Esophagus mucosa (tissue), 1 donor: ENCODE measurements around the gene STX4. TPM values are rescaled to one million over a fixed set of nuclear protein-coding genes. Genes with fewer than 3 reads are reported as not detected.

Experiments
- ATAC-seq: fragments of 200-7000 bp; cut with Tn5 transposase; one replicate; pipeline ENCODE4 v1.9.1; 2020
- total RNA-seq: library from RNA; stranded (reverse); gene quantifications from one replicate; pipeline ENCODE4 v1.2.4, GENCODE V29; 2023
- donor health status: DM: yes; HTN: yes; CAD: no.

Gene STX4
- total RNA-seq, 1 donor from 2014 or later, result 42.8 TPM

DNA sequence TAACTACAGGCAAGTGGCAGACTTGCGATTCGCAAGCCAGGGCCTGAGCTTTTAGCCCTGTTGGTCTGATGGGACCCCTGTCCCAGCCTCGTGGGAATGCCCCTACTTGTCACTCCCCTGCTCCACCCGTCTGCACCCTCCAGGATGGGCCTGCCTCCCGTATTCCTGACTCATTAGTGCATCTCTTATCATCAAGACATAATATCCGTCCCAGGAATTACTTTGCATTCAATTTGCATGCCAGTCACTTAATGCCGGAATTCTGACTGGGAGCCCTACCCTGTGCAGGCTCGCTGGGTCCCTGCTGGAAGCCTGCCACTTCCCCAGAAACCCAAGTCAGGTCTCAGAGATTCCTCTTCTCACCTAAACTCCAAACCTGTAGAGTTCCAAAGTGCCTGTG lies 52.1 kb downstream of the STX4 start:
- no peak for ATAC-seq

DNA sequence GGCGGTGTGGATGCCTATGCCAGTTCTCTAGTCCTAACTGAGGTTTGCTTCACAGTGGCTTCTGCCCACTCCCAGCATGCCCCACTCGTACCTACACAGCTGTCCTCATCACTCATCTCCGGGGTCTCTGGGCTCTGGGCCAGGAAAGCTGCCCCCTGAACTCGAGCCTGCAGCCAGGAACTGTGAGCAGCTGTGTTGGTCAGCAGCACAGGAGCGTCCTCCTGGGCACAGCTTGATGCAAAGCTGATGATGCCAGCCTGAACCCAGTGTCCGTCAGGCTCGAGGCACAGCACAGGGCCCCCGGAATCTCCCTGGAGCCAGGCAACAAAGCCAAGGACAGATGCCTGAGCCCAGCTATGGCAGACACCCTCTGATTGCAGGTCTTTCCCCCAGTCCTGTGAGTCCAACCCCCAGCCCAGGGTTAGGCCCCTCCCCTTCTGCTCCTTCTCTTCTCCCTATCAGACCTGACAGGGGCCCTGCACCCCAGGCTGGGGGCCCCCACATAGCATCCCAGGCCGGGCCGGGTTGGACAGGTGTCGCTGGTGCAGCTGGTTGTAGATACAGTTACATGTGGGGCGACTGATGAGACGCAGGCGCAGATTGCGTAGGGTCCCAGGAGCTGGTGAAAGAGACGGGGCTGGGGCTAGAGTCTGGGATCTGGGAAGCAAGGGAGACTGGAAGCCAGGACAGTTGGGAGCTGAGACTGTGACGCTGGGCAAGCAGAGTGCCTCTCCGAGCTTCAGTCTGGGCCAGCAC lies 52.7 kb downstream of the STX4 start:
- no peak for ATAC-seq

GRCh38 chr16:31086629-31086906 lies 53.2 kb downstream of the STX4 start:
- no peak for ATAC-seq

- no peak for ATAC-seq
Observed at GRCh38 chr16:31087481-31087880, 54.1 kb downstream of the STX4 start.

DNA sequence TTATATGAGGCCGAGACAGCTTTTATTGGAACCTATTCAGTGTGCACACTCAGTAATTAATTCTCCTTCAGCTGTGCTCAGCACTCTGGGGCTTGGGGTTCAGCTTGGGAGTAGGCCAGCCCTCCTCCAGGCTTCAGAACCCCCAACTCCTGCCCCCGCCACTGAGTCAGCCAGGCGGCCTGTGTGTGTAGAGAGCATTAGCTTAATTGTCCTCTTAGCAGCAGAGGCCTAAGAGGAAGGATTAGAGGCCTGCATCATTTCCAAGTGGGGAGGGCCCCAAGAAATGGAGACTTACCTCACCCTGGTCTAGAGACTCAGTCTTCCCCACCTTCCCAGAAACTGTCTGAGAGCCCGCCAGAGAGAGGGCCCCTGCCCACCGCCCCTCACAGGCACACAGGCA lies 54.6 kb downstream of the STX4 start:
- ATAC-seq, result no peak

GRCh38 chr16:31088459-31089183 lies 55.3 kb downstream of the STX4 start, which contains the start of gene PRSS53:
Gene PRSS53 (minus strand): TSS chr16:31088943. CDS start chr16:31088809, 134 bp downstream.
- ATAC-seq, result no peak

- no peak for ATAC-seq
Observed at GRCh38 chr16:31089199-31089598, 55.8 kb downstream of the STX4 start.

Other genes with a start within 250 kb of the STX4 start
- gene ZNF629, start 246.4 kb upstream of the STX4 start, total RNA-seq, result 4.7 TPM
- 30.5 TPM for gene BCL7C, start 139.5 kb upstream of the STX4 start, total RNA-seq
- gene CTF1, start 136.9 kb upstream of the STX4 start, total RNA-seq, result 2.3 TPM
- gene FBXL19, start 110.0 kb upstream of the STX4 start, total RNA-seq, result 19.2 TPM
- 9.8 TPM for gene ORAI3, start 84.5 kb upstream of the STX4 start, total RNA-seq
- 8.2 TPM for gene SETD1A, start 75.8 kb upstream of the STX4 start, total RNA-seq
- gene HSD3B7, start 48.4 kb upstream of the STX4 start, total RNA-seq, result 14.5 TPM
- 0.80 TPM for gene STX1B, start 22.9 kb upstream of the STX4 start, total RNA-seq
- 5.3 TPM for gene ZNF668, start 40.7 kb downstream of the STX4 start, total RNA-seq
- gene ZNF646, start 40.9 kb downstream of the STX4 start, total RNA-seq, result 9.0 TPM
- gene PRSS53, start 55.4 kb downstream of the STX4 start, total RNA-seq, result 0.48 TPM
- 22.3 TPM for gene VKORC1, start 61.2 kb downstream of the STX4 start, total RNA-seq
- gene BCKDK, start 74.8 kb downstream of the STX4 start, total RNA-seq, result 21.5 TPM
- 25.5 TPM for gene KAT8, start 84.1 kb downstream of the STX4 start, total RNA-seq
- gene PRSS8, start 102.2 kb downstream of the STX4 start, total RNA-seq, result 59.3 TPM
- 1.5 TPM for gene PRSS36, start 116.5 kb downstream of the STX4 start, total RNA-seq
- gene FUS, start 146.6 kb downstream of the STX4 start, total RNA-seq, result 127 TPM
- gene PYCARD, start 169.2 kb downstream of the STX4 start, total RNA-seq, result 75.6 TPM
- gene TRIM72, start 180.6 kb downstream of the STX4 start, total RNA-seq, result 0.04 TPM
- not detected for gene PYDC1, start 183.6 kb downstream of the STX4 start, total RNA-seq
- gene ITGAM, start 226.4 kb downstream of the STX4 start, total RNA-seq, result 0.96 TPM